T-helper 1 cell treated with Interleukin-12 subunit alpha and Interleukin-12 subunit beta and Interleukin-4 antibody, amounts not matched to agents 30 μg/mL and 1 μg/mL, for 36 hours (primary cell): Measurements from ENCODE around the gene SLITRK4.

Experiments used
- H3K27ac Mint-ChIP-seq: one replicate; pipeline ENCODE4 v1.8.0; 2021; ENCODE audit warnings: mild to moderate bottlenecking, mixed read lengths
- H3K27me3 Mint-ChIP-seq: one replicate; pipeline ENCODE4 v1.8.0; 2021; ENCODE audit warnings: low read depth, mixed read lengths
- H3K36me3 Mint-ChIP-seq: one replicate; pipeline ENCODE4 v1.8.0; 2021; ENCODE audit warnings: low read depth, mixed read lengths
- H3K4me1 Mint-ChIP-seq: one replicate; pipeline ENCODE4 v1.8.0; 2021; ENCODE audit warnings: low read depth, mixed read lengths
- H3K4me3 Mint-ChIP-seq: one replicate; pipeline ENCODE4 v1.8.0; 2021; ENCODE audit warnings: mild to moderate bottlenecking, moderate library complexity, mixed read lengths
- H3K9me3 Mint-ChIP-seq: one replicate; pipeline ENCODE4 v1.8.0; 2021; ENCODE audit warnings: mixed read lengths

Gene SLITRK4, protein sequence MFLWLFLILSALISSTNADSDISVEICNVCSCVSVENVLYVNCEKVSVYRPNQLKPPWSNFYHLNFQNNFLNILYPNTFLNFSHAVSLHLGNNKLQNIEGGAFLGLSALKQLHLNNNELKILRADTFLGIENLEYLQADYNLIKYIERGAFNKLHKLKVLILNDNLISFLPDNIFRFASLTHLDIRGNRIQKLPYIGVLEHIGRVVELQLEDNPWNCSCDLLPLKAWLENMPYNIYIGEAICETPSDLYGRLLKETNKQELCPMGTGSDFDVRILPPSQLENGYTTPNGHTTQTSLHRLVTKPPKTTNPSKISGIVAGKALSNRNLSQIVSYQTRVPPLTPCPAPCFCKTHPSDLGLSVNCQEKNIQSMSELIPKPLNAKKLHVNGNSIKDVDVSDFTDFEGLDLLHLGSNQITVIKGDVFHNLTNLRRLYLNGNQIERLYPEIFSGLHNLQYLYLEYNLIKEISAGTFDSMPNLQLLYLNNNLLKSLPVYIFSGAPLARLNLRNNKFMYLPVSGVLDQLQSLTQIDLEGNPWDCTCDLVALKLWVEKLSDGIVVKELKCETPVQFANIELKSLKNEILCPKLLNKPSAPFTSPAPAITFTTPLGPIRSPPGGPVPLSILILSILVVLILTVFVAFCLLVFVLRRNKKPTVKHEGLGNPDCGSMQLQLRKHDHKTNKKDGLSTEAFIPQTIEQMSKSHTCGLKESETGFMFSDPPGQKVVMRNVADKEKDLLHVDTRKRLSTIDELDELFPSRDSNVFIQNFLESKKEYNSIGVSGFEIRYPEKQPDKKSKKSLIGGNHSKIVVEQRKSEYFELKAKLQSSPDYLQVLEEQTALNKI

DNA sequence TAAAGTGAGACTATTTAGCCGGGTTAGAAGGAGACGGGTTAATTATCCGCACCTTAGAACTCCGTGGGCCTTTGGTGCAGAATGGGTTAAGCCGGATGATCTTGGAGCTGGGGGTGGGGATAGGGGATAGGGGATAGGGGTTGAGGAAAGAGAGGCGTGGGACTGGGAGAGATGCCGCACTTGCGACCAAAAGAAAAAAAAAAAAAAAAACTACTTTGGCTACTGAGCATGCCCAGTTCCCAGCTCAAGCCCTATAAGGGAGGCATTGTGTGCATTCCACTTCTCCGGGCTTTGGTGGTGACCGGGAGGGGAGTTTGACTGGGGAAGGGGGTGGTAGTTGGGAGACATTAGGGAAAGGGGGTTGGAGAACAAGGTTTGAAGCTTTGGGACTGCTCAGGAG lies at the start of gene SLITRK4:
TSS of gene SLITRK4 (minus strand) at position 187 of the 400 bp plus-strand sequence. CDS start 4,993 bp downstream, outside the sequence.
- H3K4me3 Mint-ChIP-seq, result no peak within 1 kb of the TSS
- peaks cover 2% of the 10 kb centered on the region for H3K36me3 Mint-ChIP-seq
- H3K27ac Mint-ChIP-seq, result no peak within 1 kb of the TSS
- H3K4me1 Mint-ChIP-seq, result no peaks in the 10 kb centered on the region
- H3K9me3 Mint-ChIP-seq, result no peaks in the 10 kb centered on the region
- H3K27me3 Mint-ChIP-seq, result peaks cover 9% of the 10 kb centered on the region

DNA sequence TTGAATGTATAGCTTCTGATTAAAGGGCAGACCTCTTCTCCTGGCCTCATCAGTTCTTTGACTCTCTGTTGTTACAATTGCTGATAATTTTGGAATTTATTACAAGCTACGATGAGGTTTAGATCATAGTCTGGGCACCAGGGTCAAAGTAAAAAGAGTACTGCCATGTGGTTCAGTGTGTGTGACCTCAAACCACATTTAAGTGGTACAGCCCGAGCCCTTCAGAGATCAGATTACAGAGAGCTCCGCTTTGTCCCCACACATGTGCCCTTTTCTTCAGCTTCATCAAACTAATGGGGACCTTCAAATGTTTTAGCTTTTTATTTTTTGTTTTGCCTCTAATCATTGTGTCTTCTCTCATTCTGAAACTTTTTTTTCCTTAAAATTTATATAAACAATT lies 47.6 kb upstream of the SLITRK4 start:
- Mint-ChIP-seq H3K4me1 (no peaks in the 10 kb centered on the region), H3K27me3 (no peaks in the 10 kb centered on the region), H3K4me3 (no peak overlapping the region), H3K36me3 (no peaks in the 10 kb centered on the region), H3K9me3 (peaks cover 5% of the 10 kb centered on the region), H3K27ac (no peak overlapping the region)

- H3K4me3 Mint-ChIP-seq, result no peak overlapping the region
- H3K27ac Mint-ChIP-seq, result no peak overlapping the region
- H3K27me3 Mint-ChIP-seq, result no peaks in the 10 kb centered on the region
- H3K4me1 Mint-ChIP-seq, result no peaks in the 10 kb centered on the region
- no peaks in the 10 kb centered on the region for H3K36me3 Mint-ChIP-seq
- peaks cover 4% of the 10 kb centered on the region for H3K9me3 Mint-ChIP-seq
Measured at GRCh38 chrX:143674926-143675325, 39.0 kb upstream of the SLITRK4 start.

- H3K9me3 Mint-ChIP-seq, result no peaks in the 10 kb centered on the region
- H3K27me3 Mint-ChIP-seq, result no peaks in the 10 kb centered on the region
- H3K36me3 Mint-ChIP-seq, result no peaks in the 10 kb centered on the region
- H3K4me3 Mint-ChIP-seq, result no peak overlapping the region
- H3K27ac Mint-ChIP-seq, result no peak overlapping the region
- no peaks in the 10 kb centered on the region for H3K4me1 Mint-ChIP-seq
Measured at GRCh38 chrX:143669395-143669794, 33.5 kb upstream of the SLITRK4 start.

DNA sequence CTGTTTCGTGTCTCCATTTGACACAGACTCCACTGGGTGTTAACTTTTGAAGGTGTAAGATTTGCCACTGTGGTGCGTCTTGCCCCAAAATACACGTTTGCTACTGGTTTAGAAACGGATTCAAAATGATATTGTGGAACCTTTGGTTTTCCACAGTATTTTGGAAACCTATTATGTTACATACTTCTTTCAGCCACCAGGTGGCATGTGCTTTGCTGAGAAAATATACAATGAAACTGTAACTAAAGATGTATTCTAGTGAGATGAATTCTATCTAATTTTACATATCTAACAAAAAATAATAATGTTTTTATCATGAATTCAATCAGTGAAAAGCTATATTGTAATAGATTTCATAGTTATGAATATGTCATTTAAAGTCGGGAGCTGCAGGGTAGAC lies 28.4 kb upstream of the SLITRK4 start:
- Mint-ChIP-seq H3K9me3 (no peaks in the 10 kb centered on the region), H3K4me3 (no peak overlapping the region), H3K27me3 (no peaks in the 10 kb centered on the region), H3K36me3 (no peaks in the 10 kb centered on the region), H3K27ac (no peak overlapping the region), H3K4me1 (no peaks in the 10 kb centered on the region)

DNA sequence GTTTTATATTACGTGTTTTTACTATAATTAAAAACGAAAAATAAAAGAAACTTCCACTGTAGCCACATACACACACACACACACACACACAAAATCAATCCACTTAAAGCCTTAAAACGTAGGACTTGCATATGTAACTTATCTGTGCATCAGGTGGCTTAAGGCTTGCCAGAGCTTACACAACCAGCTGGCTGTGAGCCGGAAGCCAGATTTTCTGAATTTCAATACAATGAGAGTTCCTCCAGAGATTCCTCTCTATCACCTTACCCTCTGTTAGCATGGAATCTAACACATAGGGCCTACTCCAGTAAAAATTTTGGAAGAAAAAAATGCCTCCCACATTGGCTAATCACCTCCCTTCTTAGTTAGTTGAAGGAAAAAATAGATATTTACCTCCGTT lies 27.9 kb upstream of the SLITRK4 start:
- H3K27me3 Mint-ChIP-seq, result no peaks in the 10 kb centered on the region
- no peaks in the 10 kb centered on the region for H3K9me3 Mint-ChIP-seq
- H3K36me3 Mint-ChIP-seq, result no peaks in the 10 kb centered on the region
- no peak overlapping the region for H3K27ac Mint-ChIP-seq
- H3K4me3 Mint-ChIP-seq, result no peak overlapping the region
- no peaks in the 10 kb centered on the region for H3K4me1 Mint-ChIP-seq

DNA sequence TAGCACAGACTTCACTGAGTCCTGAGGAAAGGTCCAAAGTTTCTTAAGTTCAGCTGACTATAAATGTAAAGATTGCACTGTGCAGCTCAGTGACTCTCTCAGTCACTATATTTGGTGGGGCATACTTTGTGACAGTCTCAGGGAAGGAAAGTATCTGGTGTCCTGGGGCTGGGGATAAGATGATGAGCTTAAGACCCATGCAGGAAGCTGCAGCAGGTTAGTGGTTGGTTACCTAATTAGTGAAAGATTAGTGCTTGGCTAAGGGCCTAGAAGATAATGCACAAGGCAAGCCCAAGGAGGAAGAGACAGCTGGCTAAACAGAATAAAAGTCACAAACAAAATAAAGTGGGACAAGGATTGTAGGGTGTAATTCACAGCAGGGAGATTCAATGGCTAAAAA lies 25.4 kb upstream of the SLITRK4 start:
- no peaks in the 10 kb centered on the region for H3K27me3 Mint-ChIP-seq
- H3K36me3 Mint-ChIP-seq, result no peaks in the 10 kb centered on the region
- no peak overlapping the region for H3K27ac Mint-ChIP-seq
- H3K4me3 Mint-ChIP-seq, result no peak overlapping the region
- no peaks in the 10 kb centered on the region for H3K4me1 Mint-ChIP-seq
- no peaks in the 10 kb centered on the region for H3K9me3 Mint-ChIP-seq

DNA sequence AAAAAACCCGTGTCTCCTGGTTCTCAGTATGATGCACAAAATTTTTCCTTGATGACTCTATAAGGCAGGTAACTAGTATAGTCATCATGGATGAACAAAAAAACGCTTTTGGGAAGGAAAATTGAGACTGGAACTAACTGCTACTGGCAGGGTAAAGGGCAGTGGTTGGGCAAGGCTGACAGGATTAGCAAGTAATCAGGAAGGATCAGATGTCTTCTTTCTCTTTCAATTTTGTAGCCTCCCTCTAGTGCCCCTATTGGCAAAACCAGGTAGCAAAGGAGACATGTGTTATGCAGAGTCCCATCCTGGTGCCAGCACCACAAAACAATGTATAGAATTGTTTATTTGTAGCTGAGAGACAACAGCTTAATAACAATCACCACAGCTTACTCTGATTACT lies 12.8 kb upstream of the SLITRK4 start:
- Mint-ChIP-seq H3K27me3 (no peaks in the 10 kb centered on the region), H3K4me3 (no peak overlapping the region), H3K4me1 (no peaks in the 10 kb centered on the region), H3K27ac (no peak overlapping the region), H3K9me3 (no peaks in the 10 kb centered on the region), H3K36me3 (no peaks in the 10 kb centered on the region)

DNA sequence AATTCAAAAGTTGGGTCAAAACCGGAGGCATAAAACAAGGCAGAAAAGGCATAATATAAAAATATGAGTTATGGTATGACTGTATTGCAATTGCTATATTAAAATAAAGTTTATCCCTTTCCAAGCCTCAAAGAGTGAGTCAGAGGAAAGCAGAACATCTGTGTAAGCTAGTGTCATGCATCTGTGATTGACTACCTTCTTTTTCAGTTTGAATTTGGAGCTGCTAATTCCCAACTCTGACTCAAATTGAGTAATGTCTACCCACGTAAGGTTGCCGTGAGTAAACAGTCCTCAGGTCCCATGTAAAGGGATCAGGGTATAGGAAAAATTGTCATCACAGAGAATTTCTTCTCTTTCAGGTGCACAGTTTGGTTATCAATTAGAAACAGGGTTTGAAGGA lies 6.5 kb upstream of the SLITRK4 start:
- Mint-ChIP-seq H3K4me1 (no peaks in the 10 kb centered on the region), H3K27ac (no peak overlapping the region), H3K36me3 (no peaks in the 10 kb centered on the region), H3K4me3 (no peak overlapping the region), H3K27me3 (no peaks in the 10 kb centered on the region), H3K9me3 (no peaks in the 10 kb centered on the region)

GRCh38 chrX:143636831-143637230 lies 930 bp upstream of the SLITRK4 start:
- H3K36me3 Mint-ChIP-seq, result peaks cover 2% of the 10 kb centered on the region
- no peaks in the 10 kb centered on the region for H3K4me1 Mint-ChIP-seq
- H3K27ac Mint-ChIP-seq, result no peak overlapping the region
- H3K27me3 Mint-ChIP-seq, result peaks cover 9% of the 10 kb centered on the region
- no peaks in the 10 kb centered on the region for H3K9me3 Mint-ChIP-seq
- no peak overlapping the region for H3K4me3 Mint-ChIP-seq

DNA sequence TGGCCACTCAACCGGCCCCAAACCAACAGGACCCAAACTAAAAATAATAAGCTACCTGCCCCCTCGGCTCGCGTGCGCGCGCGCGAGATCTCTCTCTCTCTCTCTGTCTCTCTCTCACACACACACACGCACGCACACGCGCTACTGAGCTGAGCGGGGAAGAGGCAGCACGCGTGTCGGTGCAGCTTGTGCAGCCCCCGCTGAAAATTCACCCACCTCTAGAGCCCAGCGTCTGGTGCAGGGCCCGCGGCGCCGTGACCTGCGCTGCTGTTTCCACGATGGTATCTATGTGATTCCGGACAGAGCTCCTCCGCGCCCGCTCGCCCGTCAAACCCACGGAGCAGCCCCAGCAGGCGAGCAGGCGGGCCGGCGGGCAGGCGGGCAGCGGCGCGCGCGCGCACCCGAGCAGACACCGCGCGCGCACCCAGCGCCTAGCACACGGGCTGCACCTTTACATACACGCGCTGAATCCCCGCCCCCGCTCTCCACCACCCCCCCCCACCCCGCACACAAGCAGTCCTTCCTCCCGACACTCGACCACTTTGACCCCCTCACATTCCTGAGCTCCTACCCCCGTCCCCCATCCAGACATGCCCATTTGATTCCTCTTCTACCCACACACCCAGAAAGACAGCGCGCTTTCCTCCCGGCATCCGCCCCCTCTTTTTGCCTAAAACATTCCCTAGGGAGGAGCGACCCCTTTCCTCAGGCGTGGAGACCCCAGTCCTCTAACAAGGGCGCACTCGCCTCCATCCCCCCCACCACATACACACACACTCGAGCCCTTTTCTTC lies 1.0 kb downstream of the SLITRK4 start:
- Mint-ChIP-seq H3K9me3 (no peaks in the 10 kb centered on the region), H3K27ac (no peak overlapping the region), H3K4me3 (no peak overlapping the region), H3K36me3 (peaks cover 2% of the 10 kb centered on the region), H3K27me3 (peaks cover 9% of the 10 kb centered on the region), H3K4me1 (no peaks in the 10 kb centered on the region)

DNA sequence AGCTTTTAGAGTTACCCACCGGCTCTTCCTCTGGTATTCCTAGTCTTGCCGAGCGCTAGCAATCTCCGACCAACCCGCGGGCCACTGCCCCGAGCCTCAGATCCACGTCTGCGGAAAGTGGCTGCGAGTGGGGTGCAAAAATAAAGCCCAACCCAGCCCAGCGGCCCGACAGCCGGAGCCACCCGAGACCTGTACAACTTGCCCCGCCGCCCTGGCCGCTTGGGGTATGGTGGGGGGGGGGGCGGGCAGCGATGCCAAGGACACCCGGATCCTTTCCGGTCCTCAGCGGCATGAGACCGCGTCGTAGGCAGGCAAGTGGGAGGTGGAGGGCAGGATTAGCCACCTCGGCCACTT lies 1.6 kb downstream of the SLITRK4 start:
- peaks cover 2% of the 10 kb centered on the region for H3K36me3 Mint-ChIP-seq
- no peak overlapping the region for H3K4me3 Mint-ChIP-seq
- no peak overlapping the region for H3K27ac Mint-ChIP-seq
- H3K4me1 Mint-ChIP-seq, result no peaks in the 10 kb centered on the region
- H3K9me3 Mint-ChIP-seq, result no peaks in the 10 kb centered on the region
- H3K27me3 Mint-ChIP-seq, result peaks cover 9% of the 10 kb centered on the region

DNA sequence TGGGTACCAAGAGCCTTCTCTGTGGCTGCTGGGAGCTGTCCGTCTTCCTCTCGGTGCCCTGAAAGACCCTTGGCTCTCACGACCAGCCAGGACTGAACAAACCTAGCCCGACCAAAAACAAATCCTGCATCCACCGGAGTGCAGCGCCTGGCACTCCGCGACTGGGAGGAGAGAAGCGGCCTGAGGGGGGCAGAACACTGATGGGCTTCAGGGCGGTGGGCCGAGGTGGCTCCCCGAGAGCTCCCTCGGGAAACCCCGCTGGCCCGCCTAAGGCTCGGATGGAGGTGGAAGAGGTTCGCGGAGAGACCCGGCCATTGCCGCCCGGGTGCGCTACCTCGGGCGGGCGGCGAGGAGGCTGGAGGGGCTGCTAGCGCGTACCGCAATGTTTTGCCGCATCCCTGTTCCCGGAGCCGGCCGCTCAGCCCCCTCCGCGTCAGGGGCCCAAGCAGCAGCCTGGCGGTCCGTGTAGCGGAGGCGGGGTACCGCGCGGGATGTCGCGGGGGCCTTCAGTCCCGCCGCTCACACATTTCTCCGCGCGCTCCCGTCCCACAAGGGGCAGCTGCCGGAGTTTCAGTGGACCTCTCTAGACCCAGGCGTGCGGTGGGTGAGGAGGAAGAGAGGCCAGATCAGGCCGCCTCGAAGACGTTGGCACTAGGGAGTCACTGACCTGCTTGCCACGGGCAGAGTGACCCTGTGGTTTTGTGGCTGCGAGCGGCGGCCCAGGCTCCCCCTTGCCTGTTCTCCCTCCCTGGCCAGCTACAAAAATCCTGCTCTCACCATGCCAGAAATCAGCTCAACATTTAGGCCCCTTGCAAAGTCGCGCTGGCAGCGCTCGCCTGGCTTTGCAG lies 2.2 kb downstream of the SLITRK4 start:
- Mint-ChIP-seq H3K36me3 (peaks cover 2% of the 10 kb centered on the region), H3K4me3 (no peak overlapping the region), H3K9me3 (no peaks in the 10 kb centered on the region), H3K4me1 (no peaks in the 10 kb centered on the region), H3K27me3 (peaks cover 9% of the 10 kb centered on the region), H3K27ac (no peak overlapping the region)
